Esophagus mucosa (tissue), 1 donor: ENCODE data around the gene GRIPAP1. TPM values are rescaled to one million over a fixed set of nuclear protein-coding genes. Genes with fewer than 3 reads are reported as not detected.

Source experiments
- ATAC-seq: fragments of 200-7000 bp; cut with Tn5 transposase; one replicate; pipeline ENCODE4 v1.9.1; 2020
- total RNA-seq: library from RNA; stranded (reverse); gene quantifications from one replicate; pipeline ENCODE4 v1.2.4, GENCODE V29; 2023
- donor health status: DM: yes; HTN: yes; CAD: no.

GRIPAP1 gene
- total RNA-seq, 1 donor from 2014 or later, result 21.2 TPM

DNA sequence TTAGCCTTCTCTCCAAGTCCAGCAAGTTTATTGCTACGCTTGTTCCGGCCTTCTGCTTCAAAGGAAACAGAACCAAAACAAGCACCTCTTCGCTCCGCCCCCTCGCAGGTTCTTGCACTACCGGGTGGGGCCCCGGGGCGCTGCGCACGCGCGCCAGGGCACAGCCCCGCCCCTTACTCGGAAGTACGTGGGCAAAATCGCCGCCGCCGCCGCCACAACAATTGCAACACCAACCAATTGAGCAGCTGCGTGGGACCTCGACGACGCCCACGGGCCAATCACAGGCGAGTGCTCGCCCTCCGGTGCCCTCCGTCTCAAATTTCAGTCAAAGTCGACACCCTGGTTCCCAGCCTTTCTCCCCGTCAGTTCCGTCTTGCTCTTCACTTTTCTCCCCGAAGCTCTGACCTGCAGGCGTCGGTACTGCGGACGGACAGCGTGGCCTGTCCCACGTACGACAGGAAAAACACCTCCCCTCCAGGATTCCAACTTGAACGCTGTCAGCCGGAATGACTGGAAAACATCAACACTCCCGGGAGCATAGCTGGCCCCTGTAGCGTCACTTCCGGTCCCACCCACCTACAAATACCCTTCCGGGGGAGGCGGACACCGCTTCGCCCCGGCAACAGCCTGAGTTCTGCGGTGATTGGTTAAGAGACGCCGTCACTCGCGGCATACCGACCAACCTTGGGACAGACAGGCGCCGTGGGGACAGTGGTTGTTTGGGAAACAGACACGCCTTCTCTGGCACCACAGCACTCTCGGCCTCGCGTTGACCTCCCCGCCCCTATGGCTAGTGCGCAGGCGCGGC, 44.0 kb downstream of the GRIPAP1 start:
- ATAC-seq, result peak; percentile 93

DNA sequence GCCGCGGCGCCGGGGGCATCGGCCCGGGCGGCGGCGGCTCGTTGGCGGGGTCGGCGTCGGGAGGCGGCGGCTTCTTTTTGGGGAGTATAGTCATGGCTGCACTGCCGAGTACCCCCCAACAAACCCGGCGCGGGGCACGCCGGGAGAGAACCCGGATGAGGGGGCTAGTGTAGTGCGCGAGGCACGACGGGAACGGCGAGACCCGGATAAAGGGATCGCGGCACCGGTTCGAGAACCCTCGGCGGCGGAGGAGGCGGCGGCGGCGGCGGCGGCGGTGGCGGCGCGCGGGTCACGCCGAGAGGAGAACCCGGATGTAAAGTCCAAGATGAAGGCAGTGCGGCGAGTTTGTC, 44.6 kb downstream of the GRIPAP1 start, which contains the start of gene OTUD5:
Gene OTUD5 (minus strand): TSS at position 131 of the 350 bp plus-strand sequence. CDS start 37 bp downstream, at position 94.
- ATAC-seq, result peak; percentile 8

DNA sequence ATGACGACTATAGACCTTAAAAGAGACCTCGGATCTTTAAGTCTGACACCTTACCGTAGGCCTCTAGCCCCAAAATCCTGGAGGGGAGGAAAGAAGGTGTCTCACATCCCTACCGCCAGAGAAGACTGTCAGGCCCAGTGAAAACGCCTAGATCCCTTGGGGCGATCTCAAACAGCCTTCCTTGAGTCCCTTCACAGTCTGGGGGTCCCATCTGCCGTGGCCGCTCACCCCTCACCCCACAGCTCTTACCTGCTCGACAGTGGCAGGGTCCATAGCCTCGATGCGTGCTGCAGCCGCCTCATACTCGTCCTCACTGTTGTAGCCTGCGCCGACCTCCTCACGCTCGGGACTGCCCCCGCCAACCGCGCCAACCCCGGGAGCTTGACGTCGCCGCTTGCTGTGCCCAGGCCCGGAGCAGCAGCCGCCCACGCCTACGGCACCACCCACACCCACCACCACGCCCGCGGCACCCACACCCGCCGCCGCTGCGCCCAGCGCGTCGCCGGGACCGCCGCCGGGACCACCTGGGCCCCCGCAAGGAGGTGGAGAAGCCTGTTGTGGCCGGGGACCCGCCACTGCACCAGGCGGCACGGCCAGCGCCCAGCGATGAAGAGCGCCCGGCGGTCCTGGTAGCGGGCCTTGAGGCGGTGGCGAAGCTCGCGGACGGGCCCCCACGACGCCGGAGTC, 45.2 kb downstream of the GRIPAP1 start:
- peak; percentile 13 for ATAC-seq

GRCh38 chrX:48948589-48948988, 53.5 kb downstream of the GRIPAP1 start:
- no peak for ATAC-seq

GRCh38 chrX:48945517-48946348, 56.3 kb downstream of the GRIPAP1 start:
- ATAC-seq, result peak; percentile 58

GRCh38 chrX:48942895-48943294, 59.2 kb downstream of the GRIPAP1 start:
- no peak for ATAC-seq

DNA sequence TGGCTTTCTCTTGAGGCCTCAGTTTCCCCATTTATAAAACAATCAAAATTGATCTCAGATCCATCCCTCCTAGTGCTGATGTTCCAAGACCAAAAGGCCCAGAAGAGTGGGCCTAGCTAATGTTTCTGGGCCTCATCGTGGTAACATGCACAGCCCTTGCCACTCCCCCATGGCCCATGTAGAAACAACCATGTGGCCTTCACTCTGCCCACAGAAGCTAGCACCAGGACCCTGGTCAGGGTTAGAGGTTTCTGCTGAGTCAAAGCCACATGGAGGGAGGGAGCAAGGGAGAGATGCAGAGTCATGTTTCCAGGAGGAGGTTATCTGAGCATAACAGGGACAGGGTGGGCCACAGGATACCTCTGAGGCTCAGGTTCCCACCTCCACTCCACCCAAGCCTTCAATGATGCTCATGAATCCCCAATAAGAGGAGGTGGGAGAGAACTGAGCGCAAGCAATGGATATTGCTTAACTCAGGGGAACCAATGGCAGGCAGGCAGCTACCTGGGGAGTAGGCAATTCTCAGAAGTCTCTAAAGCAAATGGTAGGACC, 61.6 kb downstream of the GRIPAP1 start:
- ATAC-seq, result no peak

GRCh38 chrX:48939524-48940228, 62.4 kb downstream of the GRIPAP1 start:
- ATAC-seq, result no peak

DNA sequence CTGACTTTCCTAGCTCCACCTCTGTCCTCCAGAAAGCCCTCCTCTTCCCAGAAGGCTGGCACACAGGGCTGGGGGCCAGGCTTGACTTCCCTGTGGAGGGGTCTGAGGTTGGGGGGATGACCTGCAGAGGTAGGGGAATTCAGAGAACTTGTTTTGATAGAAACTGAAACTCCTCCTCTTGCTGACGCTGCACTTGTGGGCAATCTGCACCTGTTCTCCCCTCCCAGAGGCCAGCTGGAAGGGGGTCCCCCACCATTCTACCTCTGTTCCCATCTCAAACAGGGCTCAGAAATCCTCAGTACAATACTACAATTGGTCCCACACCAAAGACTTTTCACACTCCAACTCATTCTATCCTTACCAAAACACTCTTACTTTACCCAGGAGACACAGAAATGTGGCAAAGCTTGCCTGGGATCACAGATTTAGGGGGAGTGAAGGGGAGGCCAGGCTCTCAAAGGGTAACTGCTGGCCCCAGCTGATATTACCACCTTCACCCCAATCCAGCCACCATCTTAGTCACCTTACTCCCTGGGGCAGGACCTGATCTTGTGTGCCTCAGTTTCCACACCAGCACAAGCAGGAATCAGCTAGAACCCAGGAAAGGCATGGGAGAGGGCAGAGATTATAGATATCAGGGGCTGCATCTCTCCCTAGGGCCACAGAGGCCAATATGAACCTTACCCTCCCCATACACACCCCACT, 63.2 kb downstream of the GRIPAP1 start:
- peak; percentile 26 for ATAC-seq

DNA sequence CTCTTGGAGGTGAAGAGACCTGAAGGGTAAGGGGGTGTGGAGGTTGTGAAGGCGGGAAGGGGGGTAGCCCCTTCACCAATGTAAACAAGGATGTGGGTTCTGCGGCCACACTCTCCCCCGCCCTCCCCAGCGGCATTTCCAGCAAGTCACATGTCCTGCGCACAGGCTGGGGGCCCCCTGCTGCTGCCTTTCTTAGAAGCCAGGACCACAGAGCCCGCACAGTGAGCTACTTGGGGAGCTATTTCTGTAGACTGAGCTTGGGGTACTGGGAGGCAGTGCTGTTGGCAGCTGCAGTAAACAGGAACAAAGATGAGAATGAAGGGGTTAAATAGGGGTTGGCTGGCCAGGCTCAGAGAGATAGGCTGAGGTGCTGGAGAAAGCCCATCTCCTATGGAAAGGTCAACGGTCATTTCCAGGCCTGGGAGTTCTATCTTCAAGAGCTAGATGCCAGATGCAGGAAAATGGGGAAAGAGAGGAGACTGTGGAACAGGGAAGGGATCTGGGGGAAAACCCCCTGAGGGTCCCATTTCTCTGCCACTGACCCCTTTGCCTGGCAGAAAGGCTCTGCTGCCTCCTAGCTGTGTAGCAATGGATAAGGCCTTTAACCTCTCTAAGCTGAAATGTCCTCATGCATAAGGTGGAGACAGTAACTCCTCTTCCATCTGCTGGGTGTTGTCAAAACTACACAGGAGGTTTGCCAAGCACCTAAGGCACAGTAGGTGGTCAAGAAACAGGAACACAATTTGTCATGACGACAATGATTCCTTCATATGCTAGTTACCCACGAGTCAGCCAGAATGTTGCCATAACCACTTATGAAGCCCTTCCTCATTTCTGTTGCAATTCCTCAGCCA, 64.8 kb downstream of the GRIPAP1 start:
- ATAC-seq, result peak; percentile 70

DNA sequence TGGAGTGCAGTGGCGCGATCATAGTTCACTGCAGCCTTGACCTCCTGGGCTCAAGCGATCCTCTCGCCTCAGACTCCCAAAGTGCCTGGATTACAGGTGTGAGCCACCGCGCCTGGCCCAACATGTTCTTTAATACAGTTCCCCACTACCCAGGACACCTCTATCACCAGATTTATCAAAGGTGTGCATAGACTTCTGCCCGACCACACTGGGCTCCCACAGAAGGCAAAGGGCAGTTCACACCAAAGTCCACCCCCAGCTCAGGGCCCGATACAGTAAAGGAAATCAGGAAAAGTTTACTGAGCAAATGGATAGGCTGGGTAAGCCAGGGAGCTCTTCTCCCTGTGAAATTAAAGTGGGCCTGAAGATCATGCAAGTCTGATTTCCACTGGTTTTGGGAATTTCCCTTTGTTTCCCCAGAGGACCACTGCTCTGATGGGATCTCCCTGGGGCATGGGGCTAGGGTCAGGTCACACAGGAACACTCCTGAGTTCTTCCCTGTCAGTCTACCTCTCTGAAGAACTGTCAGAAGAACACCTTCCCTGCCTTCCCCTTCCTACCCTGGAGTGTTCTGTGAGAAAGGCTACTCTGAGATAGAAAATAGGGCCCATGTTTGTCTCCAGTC, 65.5 kb downstream of the GRIPAP1 start:
- no peak for ATAC-seq

GRCh38 chrX:48935301-48935670, 66.8 kb downstream of the GRIPAP1 start:
- ATAC-seq, result no peak

GRCh38 chrX:48934581-48935300, 67.3 kb downstream of the GRIPAP1 start:
- ATAC-seq, result no peak

GRCh38 chrX:48933757-48934156, 68.3 kb downstream of the GRIPAP1 start:
- ATAC-seq, result no peak

GRCh38 chrX:48927736-48928382, 74.2 kb downstream of the GRIPAP1 start:
- no peak for ATAC-seq

- no peak for ATAC-seq
Observed at GRCh38 chrX:48927123-48927522, 74.9 kb downstream of the GRIPAP1 start.

DNA sequence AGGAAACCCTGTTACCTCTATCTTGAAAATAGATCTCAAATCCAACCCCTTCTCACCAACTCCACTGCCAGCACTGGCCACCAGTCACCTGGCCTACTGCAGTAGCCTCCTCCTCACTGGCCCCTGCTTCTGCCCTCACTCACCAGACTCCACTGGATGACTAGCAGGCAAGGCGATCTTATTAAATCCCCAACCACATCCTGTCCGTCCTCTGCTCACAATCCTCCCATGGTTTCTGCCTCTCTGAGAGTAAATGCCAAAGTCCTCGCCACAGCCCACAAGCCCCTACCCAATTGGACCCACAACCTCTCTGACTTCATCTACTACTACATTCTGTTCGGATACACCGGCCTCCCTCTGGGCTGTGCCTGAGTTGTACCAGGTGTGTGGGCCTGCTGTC, 77.8 kb downstream of the GRIPAP1 start:
- ATAC-seq, result no peak

GRCh38 chrX:48923771-48924170, 78.3 kb downstream of the GRIPAP1 start:
- no peak for ATAC-seq
